Embryonic facial prominence (tissue), 1 donor: Measurements from ENCODE around the gene EIPR1.
"Not testable (repeated sequence)": the region's sequence is repeated elsewhere in the genome, so short reads cannot be mapped to it uniquely, and the experiment has no call there.

Experiments used
- DNase-seq: peaks from one replicate; pipeline ENCODE4 v3.0.0-alpha.2; 2016; ENCODE audit errors: extremely low spot score

The EIPR1 gene

DNA sequence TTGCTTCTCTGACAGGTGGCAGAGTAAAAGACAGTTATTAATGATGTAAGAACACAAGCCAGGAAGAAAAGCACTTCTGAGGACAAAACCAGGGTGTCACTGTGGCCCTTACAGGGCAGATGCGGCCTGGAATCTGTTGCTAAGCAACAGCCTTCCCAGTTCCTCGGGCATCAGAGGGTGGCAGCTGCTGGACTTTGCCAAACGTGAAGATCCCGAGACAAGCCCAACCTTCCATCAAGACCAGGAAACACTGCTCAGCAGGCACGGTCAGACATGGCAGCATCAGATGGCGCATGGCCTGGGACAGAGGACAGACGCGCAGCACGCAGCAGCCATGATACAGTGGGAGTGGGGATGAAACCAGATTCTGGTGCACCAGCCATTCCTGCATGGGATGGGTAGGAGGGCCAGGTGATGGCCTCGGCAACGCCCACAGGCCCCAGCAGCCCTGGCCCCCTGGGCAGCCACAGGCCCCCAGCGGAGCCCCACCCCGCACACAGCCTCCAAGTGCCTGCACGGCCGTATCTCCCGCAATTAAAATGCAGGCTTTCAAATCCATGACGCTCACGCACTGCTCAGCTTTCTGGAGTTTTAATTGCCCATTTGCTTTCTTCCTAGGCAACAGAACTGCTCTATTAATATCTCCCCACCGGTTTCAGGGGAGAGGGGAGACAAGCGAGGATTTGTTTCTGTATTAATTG is 89.0 kb downstream of the EIPR1 start:
- no peak for DNase-seq

DNA sequence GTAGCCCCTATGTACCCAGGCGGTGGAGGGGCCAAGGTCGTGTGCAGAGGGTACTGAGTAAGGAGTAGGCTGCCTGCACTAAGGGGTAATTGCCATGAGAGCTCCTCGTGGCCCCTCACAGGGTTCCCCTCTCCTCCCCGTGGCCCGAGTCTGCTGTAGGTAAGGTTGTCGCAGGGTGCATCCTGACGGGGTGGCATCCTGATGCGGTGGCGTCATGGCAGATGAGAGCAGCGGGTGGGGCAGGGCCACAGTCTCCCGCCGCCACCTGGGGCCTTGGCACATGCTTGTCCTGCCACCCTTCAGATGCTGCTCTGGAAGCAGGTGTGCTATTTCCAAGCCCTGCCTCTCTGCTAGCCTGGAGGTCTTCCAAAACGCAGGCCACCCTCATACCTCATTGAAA is 89.7 kb downstream of the EIPR1 start:
- DNase-seq = no peak

DNA sequence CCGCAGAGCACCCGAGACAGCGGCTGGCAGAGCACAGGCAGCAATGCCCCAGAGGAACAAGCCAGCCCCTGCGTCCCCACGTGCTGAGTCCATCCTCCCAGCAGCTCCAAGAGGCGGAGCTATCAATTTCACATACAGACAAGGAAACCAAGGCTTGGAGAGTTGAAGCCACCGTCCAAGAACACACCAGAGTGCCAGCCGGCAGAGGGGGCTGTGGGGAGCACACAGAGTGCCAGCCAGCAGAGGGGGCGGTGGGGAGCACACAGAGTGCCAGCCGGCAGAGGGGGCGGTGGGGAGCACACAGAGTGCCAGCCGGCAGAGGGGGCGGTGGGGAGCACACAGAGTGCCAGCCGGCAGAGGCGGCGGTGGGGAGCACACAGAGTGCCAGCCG is 91.0 kb downstream of the EIPR1 start:
- not testable (repeated sequence) for DNase-seq

DNA sequence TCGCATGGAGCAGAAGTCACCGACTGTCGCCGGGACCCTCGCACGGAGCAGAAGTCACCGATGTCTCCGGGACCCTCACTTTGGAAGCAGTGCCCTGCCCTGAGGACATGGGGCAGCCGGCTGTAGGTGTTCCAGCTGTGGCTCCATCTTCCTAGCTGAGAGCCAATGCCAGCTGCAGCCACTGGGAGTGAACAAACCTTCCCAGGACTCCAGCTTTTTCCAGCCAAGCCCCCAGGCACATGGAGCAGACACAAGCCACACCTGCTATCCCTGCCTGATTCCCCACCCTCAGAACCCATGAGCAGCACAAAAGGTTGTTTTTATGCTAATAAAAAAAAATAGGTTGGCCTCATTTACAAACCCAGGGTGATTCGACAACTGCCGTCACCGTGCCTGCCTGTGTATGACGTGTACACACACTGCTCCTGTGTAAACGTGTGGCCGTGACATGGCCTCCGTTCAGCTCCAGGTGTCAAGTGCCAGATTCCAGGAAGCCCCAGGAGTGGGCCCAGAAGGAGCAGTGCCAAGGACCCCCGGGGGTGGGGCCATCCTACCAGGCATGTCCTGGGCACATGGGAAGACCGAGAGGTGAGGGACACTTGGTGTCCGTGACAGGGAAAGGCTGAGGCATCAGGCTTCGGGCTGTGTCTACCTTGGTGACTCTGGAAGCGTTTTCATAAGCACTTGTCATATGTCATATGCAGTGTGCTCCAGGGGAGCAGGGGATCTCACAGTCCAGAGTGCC is 91.5 kb downstream of the EIPR1 start:
- DNase-seq = no peak

DNA sequence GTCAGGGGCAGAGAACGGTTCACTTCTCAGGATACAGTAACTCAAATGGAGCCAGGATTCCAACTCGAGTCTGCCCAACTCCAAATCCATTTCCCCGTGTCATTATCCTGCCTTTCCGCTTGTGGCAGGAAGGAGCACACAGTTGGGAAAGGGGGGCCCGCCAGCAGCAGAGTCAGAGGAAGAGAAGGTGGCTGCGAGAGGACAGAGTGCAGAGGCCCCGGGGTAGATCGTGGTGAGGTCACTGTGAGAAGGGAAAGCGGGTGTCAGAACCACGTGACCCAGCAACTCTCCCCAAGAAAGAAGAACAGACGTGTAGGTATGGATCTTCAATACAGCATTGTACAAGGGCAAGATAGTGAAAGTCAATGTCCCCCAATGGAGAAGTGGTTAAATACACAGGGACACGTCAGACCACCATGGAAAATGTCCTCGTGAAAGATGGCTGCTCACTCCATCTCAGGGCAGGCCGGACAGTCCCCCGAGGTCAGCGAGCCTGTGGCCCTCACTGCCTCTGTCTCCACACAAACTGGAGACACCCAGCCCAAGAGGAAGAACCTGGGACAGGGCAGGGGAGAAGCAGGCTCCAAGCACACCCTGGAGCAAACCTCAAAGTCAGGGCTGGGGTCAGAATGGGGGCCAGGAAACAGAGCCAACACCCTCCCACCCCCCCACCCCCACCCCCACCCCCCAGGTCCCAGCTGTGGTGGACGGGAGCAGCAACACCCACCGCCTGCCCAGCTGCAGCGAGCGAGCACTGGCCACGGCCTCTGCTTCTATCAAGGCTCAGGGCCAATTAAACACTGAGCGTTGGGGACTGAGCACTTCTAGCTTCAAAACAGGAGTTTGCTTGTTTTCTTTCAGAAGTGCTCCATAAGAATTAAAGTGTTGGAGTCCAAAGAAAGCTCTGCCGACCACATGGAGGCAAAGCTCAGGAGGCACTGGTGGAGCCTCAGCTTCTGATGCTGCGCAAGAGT is 92.7 kb downstream of the EIPR1 start:
- DNase-seq = no peak

DNA sequence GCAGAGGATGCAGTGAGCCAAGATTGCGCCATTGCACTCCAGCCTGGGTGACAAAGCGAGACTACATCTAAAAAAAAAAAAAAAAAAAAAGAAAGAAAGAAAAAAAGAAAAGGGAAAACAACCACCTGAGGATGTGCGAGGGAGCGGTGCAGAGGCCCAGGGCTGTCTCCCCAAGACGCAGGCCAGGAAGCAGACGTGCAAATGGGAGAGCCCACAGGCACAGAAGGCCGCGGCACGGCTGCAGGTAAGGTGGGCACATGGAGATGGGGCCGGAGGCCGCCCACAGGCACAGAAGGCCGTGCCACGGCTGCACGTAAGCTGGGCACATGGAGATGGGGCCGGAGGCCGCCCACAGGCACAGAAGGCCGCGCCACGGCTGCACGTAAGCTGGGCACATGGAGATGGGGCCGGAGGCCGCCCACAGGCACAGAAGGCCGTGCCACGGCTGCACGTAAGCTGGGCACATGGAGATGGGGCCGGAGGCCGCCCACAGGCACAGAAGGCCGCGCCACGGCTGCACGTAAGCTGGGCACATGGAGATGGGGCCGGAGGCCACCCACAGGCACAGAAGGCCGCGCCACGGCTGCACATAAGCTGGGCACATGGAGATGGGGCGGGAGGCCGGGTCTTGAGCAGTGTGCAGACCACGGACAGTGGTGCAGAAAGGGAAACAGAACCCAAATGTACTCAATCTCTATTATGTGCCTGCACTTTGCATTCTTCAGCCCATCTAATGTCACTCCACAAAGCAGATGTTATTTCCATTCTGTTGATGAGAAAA is 93.6 kb downstream of the EIPR1 start:
- DNase-seq = not testable (repeated sequence)

DNA sequence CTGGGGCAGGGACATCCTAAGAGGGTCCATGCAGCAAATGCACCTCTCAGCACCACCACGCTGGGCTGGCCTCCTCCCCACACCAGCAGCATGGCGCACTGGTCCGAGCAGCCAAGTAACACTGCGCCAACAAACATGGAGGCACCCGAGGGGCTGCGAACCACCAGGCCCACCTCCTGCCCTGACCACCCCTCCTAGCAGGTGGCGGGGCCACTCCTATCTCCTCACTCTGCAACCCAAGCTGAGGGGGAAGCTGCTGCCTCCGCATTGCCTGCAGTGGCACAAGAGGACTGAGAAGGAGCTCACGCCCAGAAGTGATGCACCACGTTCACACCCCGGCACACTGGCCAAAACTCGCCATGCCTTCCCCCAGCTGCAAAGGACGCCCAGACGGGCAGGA is 94.4 kb downstream of the EIPR1 start:
- DNase-seq = no peak

DNA sequence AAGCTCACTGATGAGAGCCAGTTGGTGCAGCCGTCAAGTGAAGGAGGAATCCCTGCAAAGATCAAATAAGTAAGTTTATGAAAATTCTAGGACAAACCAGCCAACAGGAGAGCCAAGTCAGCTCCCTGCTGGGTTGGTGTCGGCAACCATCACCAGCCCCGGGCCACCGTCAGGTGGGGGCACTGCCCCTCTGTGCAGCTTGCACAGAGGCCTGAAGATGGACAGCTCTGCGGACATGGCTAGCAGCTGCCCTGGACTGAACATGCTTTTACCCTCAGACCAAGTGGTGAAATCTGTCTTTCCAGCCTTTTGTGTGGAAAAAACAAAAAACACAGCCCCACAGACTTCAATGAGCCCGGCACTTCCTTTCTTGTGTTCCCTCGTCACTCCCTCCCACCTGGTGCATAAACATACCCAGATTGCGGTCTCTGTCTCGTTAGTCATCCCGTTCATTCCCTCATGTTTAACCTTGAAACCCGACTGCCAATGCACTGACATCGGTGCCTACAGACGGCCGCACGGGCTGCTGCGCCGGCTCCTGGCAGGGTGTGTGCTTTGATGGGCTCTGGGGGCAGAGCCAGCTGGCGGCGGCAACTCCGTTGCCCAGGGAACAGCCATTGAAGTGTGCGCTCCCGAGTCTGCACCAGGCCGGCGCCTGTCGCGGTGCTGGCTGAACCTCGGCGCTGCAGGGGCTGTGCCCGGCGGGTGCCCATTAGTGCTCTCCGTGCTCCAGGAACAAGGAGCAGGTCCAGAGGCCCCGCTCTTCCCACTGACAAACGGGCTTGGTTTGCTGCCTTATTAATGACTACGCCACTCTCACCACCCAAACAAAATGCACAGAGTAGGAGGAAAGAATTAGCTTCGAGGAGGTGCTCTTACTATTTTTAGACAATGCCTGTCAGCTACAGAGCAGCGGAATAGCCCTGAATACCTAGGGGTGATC is 95.3 kb downstream of the EIPR1 start:
- DNase-seq = no peak

DNA sequence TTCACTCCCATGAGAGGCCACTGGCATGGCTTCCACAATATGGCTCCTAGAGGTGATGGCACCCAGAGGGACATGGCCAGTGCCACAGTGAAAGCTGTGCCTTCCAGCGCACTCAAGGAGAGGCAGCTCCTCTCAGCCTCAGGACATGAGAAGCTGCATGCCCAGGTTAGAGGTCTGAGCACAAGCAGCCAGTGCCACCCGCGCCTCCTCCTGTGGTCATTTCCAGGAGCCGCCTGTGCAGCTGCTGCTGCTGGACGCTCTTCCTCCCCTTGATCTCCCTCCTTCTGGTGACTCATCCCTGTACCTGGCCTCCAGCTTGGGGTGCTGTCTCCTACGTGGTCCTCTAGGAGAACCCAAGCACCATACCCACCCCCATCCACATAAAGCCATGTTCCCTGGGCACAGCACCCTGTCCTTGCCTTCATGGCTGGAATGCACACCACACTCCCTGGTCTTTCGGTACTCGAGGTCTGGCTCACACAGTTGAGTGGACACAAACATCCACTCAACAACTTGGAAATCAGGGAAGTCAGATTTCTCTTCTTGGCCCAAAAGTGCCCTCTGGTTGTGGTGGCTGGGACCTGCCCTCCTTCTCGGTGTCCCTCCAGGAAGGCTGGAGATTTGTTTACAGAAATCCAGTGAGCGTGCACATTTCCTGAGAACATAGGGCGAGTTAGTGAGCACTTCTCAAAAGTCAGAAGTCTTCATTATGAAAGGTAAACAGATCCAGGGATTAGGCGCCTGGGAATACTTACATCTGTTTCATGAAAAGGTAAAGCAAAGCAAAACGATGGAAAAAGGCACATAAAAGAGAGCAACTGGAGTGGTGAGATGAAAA is 96.7 kb downstream of the EIPR1 start:
- no peak for DNase-seq

DNA sequence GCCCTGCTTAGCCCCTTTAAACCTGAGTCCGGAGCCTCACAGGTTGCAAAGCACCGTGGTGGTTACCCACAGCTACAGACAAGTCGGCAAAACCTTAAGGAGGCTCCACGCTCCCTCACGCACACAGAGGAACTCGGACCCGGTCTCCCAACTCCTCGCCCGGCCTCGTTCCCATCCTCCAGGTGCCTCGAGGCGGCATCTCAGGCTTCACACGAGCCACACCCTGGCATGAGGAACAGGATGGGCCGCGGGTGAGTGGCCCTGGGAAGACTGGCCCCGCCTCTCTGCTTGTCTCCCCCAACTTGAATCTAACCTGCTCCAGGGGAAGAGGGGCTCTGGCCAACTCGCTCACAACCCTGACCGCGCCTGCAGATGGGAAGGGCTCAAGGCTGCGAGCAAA is 97.4 kb downstream of the EIPR1 start:
- no peak for DNase-seq

DNA sequence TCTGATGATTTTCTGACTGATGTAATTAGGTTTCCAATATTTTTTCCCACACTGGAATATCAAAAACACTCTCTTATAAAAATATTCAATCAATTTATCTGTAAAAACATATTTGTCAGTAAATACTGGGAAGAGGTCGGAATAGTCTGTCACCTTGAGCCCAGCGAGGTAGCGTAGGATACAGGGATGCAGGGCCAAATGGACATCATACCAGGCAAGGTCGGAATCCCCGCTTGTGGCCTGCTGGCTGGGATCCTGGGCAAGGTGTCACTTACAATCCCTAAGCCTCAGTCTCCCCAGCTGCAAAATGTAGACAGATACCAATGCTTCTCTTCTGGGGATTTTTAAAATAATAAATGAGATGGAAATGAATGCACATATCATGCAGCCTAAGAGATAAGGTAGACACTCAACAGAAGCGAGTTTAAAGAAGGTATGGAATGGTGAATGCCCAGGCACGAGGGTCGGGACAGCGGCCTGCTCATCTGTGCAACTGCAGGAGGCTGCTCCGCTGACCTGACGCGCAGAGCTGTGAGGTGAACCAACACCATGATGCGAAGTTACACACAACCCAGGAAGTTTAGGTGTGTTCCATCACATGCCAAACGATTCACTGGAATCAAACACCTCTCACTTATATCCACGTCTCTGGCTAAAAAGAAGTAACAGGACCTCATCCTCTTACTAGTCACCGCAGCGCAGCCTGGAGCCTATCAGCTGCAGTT is 98.2 kb downstream of the EIPR1 start:
- DNase-seq = no peak

DNA sequence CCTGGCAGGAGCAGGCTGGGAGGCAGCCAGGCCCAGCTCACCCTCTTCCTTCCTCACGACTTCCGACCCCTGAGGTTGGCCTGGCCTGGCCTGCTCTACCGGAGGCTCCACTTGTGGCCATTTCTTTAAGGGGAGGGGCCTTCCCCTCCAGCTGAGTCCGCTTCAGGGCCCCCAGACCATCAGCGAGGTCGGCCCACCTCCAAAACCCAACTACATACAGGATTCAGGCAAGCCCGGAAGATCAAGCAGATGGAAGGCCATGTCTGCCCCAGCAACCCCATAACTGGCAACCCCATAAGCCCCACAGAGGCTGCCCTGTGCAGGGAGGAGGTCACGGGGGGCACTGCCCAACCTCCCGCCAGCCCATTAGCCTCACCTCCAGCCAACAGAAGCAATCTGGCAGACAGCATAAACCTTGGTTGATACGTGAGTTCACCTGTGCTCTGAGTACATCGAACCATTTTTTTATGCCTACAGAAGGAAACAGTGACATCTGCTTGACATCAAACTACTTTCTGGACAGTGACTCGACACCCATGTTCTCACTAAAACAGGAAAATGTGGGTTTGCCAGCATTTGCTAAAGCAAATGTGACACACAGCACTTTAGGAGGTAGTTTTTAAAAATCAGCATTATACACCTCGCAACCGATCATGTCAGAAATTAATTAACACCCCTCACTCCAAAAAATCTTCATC is 98.9 kb downstream of the EIPR1 start:
- no peak for DNase-seq

DNA sequence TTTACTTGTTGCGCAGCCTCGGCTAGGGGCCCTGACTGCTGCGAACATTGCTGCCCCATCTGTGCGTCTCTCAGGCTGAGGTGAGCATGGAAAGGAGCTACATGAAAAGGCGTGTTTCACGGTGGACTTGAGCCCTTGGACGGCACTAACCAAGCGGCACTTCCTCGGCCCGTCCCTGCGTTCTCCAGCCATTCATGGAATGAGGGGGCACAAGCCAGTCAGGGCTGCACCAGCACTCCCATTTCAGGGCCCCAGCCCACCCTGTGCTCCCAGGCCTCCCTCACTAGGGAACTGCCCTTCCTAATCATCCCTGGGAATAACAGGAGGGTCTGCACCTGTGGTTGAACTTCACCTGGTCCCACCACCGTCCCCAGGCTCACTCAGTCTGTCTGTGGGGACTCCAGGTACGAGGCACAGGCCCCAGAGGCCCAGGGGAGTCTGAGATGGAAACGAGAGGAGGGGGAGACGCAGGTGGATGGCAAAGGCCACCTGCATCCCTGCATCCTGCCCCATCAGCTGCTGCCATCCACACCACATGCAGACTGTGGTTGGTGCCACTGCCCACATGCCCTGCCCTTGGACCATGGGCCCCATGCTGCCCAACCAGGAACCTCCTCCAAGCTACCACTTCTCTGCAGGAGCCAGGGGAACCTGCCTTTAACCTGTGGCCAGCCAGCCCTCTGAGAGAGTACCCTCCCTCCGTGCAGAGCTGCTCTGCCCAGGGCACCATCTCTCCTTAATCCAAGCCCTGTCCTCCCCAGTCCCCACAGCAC is 99.7 kb downstream of the EIPR1 start:
- DNase-seq = no peak

DNA sequence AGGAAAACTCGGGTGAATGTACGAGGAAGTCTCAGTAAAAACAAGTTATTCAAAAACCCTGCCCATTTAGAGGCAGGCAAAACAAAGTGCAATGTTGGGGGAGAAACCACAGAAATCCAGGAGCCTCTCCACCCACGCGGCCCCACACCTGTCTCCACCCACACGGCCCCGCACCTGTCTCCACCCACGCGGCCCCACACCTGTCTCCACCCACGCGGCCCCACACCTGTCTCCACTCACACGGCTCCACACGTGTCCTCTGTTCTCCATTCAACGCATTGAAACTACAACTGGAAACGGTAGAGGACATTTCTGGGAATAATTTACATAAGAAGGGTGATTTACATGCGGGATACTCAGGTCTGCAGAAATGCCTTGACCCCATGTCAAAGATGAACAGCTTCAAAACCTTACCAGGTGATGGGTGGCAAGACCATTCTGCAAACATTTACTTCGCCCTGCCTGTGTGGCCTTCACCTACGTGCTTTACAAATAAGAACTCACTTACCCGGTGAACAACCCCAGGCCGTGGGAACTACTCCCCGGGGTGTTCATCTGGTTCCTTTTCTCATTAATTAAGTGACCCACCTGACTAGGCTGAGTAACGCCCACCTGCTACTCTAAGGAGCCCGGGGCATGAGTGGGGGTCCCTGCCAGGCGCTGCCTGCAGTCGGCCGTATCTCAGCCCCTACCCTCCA is 100.4 kb downstream of the EIPR1 start:
- DNase-seq = no peak

DNA sequence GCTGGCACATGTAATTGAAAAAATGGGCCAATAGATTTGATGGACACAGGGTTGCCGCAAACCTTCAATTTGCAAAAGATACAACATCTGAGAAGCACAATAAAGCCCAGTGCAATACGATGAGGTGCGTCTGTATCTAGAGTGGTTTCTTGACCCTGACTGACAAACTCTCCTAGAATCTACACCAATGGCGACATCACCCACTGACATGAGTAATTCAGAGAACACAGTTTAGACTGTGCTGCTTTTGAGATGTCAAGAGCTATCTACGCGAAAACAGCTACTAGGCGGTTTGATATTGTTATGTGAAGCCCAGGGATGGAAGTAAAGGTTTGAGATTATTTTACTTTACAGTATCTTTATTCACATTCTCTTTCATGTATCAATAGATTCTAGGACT is 104.9 kb downstream of the EIPR1 start:
- DNase-seq = no peak

DNA sequence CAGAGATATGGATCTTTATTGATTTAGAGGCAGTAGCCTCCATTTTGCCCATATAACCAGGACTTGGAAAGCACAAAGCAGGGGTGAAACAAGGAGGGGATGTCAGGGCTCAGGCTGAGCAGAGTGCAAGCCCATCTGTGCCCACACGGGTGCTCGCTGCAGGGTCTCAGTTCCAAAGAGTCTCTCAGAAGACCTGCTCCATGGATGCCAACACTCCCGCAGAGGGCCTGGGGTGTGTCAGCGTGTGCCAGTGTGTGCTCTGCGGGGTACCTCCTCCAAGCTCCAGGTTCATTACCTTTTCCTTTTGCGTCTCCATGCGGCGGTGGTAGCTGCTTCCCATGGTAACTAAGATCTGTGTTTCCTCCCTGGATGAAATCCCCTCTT is 107.5 kb downstream of the EIPR1 start:
- DNase-seq = no peak
